HG03442 (cell line): ENCODE results near the gene SCN5A.

ENCODE experiments used
- ATAC-seq: cut with Tn5 transposase; IDR thresholded peaks from one replicate; pipeline ENCODE4 v1.9.1; 2021; ENCODE audit warnings: mild to moderate bottlenecking, moderate library complexity; ENCODE audit not compliant: unreplicated experiment

Gene SCN5A

DNA sequence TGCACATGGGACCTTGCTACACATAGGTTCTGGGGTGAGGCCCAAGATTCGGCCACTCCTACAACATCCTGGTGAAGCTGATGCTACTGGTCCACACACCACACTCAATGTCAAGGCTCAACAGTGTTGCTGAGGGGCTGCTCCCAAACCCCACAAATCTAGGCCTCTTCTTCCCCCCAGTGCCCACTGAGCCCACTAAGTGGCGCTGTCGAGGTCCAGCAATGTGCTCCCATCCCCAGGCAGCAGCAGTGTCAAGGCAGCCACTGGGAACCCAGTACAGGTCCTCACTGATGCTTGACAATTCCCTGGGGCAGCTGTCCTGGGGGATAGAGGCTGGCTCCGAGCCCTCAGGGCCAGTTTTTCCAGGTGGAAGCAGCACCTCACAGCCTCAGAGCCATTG is 21.5 kb downstream of the SCN5A start:
- ATAC-seq, result no peak

DNA sequence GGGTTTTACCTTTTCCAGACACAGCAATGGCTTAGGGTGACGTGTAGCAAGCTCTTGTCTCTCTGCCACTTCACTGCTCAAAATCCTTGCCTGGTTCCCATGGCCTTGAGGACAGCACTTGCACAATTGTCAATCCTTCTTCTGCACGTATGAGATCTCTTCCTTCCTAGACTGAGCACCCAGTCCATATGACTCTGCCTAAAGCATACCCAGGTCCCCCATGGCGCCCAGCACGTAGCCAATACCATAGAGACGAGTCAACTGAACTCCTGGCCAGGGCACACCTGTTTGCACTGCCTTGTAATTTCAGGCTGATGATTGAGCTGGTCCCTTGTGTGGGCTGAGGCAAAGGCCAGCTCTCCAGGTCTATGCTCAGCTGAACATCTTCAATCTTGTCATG is 23.3 kb downstream of the SCN5A start:
- no peak for ATAC-seq

DNA sequence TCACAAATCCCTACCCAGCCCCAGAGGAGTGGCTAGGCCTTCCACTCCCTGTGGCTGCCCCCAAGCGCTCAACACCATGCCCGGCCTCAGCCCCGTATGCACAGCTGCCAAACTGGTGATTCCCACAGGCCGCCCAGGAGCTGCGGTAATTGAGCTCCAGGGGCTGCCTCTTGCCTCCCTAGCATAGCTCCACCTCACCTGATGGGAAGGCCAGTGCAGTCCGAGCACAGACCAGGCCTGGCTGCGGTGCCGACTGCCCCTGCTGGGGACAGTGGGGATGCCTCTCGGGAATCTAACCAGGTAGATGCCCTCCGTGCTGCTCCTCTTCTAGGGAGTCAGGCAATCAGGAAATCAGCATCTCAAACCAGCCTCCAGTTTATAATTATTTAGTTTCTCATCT is 25.9 kb downstream of the SCN5A start:
- no peak for ATAC-seq

DNA sequence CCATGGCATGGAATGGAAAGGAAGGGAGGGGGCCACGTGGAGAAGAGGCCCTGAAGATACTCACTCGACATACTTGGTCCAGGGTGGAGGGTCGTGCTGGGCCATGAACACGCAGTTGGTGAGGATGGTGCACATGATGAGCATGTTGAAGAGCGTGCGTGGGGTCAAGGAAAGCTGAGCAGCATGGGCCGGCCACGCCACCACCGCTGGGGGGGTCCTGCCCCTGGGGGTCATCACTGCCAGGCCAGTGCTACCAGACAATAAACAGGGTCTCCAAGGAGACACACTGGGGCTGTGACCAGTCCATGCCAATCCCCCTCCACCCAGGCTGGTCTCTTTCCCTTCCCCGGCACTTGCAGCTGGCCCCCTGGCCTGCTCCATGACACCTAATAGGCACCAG is 27.2 kb downstream of the SCN5A start:
- ATAC-seq, result no peak

DNA sequence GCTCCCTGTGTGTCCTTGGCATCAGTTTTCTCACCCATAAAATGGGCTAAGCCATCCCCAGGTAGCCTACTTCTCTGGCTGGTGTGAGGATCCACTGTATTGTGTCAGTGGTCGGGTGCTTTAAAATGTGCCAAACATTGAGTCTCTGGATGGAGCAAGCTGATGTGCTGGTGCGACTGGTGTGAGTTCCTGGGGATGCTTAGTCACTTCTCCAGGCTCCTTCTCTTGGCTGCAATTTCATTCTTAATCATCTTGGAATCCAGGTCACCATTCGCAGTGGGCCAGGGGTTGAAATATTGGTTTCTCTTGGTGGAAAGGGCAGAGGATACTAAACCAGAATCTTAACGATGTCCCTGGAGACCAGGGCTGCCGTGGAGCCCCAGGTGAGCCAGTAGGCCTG is 29.3 kb downstream of the SCN5A start:
- no peak for ATAC-seq

DNA sequence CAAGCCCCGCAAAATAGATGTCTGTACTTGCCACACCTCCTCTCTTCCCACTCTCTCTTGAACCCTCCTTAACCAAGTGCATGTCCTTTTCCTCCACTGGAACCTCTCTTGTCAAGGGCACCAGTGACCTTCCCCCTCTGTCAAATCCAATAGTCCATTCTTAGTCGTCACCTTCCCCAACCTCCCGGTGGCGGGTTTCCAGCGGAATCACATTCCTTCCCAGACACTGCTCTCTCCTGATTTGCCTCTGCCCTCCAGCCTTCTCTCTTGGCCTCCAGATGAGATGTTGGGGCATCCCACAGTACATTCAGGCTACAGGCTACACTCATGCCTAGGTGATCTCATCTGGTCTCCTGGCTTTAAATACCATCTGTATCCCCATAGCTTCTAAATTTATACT is 31.1 kb downstream of the SCN5A start:
- ATAC-seq, result no peak

DNA sequence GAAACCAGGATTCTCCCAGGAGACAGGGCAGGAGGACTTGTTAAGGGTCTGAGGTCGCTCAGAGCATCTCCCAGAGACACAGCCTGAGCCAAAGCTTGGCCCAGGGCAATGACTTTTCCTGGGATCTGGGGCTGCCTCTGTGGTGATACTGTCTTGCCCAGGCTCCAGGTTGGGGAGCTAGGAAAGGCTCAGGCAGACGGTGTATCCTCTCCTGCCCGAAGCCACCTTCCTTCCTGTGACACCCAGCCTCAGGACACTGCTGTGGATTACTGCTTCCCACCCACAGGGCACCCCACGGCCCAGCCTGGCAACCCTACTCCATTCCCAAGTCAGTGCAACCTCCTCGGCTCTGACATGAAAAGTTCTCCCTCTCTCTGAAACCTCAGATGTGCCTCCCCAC is 31.9 kb downstream of the SCN5A start:
- ATAC-seq, result no peak

DNA sequence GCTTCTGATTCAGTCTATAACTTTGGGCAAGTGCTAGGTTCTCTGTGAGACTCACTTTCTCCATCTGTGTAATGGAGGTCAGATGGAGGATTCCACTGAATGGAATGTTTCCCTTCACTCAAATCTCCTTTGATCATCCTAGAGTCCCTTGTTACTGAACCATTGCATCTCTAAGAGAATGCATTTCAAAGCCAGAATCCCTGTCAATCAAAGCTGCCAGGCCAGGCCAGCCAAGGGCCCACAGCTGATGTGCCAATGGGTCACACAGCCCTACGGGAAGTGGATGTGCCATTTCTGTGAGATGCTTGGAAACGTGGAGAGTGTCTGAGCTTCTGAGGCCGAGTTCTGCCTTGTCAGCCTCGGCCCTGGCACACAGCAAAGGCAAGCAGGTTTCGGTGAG is 32.4 kb downstream of the SCN5A start:
- no peak for ATAC-seq

DNA sequence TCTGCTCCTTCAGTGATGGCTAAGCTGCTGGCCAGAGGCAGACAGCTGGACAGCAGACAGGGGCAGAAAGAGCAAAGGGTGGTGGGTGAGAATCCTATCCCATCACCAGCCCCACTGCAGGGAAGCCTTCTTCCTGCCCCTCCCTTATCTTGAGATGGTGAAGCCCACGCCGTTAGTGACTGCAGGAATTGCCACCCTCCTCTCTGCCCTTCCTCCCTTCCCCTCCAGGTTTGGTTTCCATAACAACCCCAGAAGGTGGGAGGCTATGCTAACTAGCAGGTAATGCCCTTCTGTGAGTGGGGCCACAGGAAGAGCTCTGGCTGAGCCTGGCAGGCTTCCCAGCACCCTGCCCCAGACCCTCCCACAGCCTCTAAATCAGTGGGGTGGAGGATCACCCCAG is 32.8 kb downstream of the SCN5A start:
- no peak for ATAC-seq

DNA sequence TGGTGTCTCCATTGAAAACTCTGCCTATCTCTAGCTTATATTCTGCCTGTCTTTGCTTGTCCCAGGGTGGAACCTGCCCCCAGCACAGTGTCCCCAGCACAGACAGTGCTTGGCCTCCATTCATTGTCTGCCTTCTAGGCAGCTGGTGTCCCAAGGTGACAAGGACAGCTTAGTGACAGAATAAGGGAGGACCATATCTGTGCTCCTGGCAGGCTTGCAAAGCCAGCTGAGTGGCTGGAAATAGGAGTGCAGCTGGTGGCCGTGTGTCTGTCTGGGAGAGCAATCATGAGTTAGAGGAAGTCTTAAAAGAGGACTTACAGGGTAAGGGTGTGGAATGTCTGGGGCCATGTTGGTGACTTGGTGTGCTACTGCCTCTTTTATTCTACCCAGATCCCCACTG is 33.4 kb downstream of the SCN5A start:
- no peak for ATAC-seq

DNA sequence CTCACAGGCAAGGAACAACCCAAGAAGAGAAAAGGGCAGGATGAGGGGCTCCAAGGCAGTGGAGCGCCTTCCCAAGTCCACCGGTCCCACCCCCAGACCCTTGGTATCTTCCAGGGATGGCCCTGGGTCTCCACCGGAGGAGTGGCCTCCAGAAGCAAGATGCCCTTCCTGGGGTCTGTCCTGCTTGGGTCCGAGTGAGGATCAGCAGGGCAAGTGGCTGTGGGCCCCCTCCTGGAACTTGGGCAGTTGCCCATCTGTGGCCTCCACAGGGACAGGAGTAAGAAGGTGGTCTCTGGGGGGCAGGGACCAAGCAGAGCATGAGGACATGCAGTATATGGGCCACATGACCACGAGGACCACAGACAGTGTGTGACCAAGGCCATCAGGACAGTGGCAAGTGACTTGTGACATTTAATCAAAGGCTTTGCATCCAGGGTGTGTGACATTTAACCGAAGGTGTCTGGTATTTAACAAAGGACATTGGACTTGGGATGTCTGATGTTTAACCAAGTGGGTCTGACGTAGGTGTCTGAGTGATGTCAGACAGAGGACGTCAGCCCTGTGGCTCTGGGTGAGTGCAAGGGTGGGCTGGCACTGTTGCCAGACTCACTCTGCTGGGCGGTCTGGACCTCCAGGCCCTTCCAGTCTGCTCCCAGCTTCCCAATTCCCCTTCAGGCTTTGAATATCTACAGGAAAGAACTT is 34.7 kb downstream of the SCN5A start:
- ATAC-seq, result no peak

DNA sequence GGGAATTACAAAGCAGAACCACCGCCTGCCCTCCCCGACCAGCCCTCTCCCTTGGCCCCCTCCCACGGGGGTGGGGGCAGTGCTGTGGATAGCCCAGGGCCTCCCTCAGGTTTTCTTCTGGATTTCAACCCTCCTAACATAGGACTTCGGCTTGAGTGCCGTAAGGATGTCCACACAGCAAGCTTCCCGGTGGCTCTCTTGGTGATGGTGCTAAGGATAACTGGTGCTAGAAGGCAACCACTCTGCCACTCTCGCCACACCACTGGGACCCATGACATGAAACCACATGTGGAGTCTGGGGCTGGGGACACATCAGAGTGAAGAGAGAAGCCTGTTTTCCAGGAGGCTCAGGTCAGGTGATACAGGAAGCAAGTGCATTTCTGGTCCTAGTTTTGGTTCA is 35.4 kb downstream of the SCN5A start:
- no peak for ATAC-seq

DNA sequence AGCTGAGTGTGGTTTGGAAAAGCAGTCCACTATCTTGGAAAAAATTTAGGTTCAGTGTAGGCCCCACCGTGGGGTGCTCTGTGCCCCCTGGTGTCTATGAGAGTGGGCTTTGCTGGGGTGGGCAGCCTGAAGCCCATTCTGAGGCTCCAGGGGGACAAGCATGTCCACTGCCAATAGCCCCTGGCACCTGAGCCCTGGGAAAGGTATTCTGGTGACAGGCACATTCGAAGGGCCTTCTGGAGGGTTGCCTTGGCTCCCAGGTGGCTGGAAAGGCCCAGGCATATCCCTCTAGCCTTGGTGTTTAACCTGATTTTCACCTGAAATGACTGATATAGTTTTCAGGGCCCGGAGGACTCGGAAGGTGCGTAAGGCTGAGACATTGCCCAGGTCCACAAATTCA is 36.1 kb downstream of the SCN5A start:
- no peak for ATAC-seq

DNA sequence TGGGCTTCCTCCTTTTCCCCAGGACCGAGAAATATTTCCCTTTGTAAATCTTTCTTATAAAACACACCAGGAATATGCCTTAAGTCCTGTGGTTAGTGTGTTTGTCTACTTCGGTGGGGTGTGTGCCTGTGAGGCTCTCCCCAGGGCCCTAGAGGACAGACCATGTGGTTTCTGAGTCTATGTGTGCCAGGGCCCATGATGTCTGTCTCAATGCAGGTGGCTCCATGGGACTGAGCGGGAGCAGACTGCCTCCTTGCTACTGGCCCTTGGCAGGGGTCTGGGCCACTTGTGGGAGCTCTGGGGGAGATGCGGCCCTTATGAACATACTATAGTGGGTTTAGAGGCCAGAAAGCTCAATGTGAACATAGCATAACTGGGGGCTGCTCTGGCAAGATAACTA is 37.6 kb downstream of the SCN5A start:
- no peak for ATAC-seq

DNA sequence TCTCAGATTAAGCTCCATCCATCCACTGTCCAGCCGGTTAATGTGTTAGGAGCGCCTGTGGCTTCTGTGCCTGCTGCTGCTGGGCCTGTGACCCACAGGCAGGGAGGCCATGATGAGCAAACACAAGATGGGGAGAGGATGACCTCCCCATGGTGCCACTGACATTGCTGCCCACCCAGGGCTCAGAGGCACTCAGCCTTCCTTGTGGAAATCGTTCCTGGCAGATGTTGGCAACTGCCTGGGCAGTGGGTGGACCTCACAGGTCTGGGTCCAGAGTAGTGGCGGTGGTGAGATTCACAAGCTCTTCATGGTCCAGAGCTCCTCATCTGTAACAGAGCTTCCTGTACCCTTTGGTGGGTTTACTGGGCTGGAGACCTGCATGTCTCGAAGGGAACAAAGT is 38.6 kb downstream of the SCN5A start:
- ATAC-seq, result no peak

DNA sequence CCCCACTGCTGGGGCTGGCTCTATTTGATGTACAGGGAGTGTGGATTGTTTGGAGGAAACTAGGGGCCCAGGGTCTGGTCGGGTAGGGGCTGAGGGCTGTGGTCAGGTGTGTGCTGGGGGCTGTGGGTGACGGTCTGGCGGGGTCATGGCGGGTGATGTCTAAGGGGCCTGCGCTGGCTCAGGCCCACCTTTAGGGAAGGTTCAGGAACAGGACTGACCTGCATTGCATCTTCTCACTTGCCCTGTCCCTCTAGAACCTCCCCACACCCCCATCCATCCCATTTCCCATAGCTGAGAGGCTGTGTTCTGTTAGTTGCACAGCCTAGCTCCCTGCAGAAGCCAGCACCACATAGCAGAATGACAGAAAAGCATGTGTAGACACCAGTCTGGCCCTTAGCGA is 39.1 kb downstream of the SCN5A start:
- no peak for ATAC-seq

DNA sequence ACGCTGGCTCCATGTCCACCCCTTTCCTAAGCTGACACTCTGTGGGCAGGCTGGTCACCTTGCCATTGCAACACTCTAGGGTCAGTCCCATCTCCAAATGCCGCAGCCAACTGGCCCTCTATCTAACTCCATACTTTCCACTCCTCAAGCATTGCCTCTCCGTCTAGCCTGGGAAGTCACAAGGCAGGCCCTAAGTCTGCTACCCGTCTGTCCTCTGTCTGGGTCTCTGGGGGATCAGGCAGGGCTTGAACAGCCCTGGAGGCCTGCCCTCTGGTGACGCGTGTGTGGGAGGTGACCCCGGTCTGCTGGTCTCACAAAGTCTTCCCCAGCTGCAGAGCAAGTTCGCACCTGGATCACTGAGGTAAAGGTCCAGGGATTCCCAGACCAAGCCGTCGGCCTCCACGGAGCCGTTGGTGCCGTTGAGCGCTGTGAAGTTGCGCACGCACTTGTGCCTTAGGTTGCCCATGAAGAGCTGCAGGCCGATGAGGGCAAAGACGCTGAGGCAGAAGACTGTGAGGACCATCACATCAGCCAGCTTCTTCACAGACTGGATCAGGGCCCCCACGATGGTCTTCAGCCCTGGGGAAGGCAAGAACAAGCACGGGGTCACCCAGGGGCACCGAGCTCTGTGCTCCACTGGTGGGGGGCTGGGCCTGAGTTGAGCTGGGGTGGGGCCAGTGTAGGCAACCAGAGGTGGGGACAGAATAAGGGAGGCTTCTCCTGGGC is 39.9 kb downstream of the SCN5A start:
- no peak for ATAC-seq

DNA sequence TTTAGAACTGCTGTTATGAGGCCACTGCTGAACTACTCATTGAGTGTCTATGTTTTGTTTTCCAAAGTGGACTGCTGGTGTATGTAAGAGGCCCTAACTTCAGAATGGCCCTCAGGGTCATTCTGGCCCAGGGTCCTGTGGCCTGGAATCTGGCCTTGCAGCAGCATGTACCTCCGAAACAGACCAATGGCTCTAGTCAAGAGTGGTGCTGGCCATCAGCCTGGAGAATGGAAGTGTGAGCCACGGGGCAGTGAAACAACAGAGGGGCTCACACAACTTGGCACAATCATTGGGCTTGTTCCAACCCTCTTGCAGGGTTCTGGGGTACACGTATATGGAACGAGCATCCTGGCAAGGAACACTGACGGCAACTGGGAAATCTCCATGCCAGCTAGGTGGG is 40.5 kb downstream of the SCN5A start:
- no peak for ATAC-seq

DNA sequence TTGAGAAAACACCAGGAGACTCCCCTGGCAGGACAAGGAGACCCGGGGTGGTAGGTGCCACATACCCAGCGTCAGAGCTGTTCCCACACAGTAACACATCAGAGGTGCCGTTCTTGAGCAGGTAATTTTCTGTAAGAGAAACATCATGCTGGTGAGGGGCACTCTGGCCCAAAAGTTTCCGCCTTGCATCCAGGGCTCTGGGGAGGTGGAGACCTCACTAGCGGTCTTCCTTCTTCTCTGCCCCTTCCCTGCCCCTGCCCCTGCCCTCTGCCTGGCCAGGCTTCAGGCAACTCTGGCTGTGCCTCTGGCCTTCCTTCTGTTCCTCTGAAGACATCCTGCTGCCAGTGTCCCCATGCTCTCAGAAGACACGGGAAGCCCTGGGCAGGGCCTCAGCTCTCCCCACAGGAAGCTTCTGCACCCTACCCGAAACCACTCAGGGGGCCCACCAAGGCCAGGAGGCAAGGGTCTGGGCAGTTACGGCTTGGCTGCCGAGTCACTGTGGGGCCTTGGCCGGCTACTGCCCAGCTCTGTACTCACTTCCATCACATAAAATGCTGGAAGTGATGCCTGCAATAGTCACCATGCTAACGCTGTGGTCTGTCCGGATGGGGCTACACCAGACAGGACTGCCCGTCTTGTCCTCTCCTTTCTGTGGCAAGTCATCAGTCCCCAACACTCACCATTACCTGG is 41.3 kb downstream of the SCN5A start:
- no peak for ATAC-seq

DNA sequence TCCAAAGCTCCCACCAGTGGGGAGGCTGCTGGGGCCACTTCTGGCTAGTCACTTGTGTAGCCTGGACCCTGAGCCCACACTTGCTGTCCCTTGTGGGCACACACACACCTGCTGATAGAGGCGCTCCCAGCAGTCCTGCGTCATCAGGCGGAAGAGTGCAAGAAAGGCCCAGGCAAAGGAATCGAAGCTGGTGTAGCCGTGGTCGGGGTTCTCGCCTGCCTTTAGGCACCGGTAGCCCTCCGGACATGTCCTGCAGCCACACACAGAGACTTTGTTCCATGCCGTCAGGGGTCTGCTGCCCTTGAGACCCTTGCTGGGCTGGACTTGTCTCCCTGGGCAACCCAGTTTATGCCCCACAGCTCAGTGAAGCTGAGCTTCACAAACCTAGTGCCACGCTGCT is 42.9 kb downstream of the SCN5A start:
- ATAC-seq, result no peak

DNA sequence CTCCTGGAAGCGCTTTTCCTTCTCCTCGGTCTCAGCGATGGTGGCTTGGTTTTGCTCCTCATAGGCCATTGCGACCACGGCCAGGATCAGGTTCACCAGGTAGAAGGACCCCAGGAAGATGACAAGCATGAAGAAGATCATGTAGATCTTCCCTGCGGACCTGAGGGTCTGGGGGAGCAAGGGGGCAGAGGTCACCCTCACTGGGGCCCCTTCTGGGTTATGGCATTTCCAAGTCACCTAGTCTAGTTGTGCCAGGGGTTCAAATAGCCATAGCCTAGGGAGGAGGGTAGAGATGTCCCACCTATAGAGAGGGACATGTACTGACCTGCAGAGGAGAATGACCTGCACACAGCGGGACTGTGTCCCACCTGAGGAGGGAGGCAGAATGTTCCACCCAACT is 43.5 kb downstream of the SCN5A start:
- no peak for ATAC-seq

DNA sequence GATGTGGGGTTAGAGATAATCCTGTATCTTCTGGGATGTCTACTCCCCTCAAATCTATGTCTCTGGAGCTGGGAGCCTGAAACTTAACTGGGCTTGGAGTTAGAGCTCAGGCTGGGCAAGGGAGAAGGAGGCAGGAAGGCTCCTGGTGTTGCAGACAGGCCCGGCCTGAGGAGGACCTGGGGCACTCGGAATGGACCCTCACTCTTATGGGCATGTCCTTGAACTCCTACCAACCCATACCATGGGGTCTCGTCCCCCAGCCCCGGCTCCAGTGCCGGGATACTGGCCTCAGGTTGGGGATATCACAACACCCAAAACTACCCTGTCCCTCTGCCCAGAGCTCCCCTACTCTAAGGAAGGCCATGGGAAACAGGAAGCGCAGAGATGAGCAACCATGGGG is 45.2 kb downstream of the SCN5A start:
- ATAC-seq, result no peak
